Cardiac septum (tissue), 1 donor: Measurements from ENCODE around the gene HTRA3. TPM values are rescaled to one million over a fixed set of nuclear protein-coding genes. Genes with fewer than 3 reads are reported as not detected.
A peak's percentile ranks its signal among the peaks of the same experiment; 100 is the strongest.

Experiments
- DNase-seq: peaks from one replicate; pipeline ENCODE4 v3.0.0-alpha.2; 2020; ENCODE audit warnings: low spot score
- intact Hi-C: fragments of 100-400 bp; cut with DNase I; formaldehyde crosslinking; loops from one replicate; pipeline ENCODE4 v1.14.0; 2022
- total RNA-seq: library from RNA; stranded (reverse); fragmentation: NEBNext Ultra II Directional; extraction: Animal tissue kit (Norgen Biotek cat#: 25700); gene quantifications from one replicate; pipeline ENCODE4 v1.2.1, GENCODE V29; 2021
- donor health status: DM: no; HTN: no; CAD: no.

The HTRA3 gene
- total RNA-seq, 1 donor from 2014 or later: 50.8 TPM

DNA sequence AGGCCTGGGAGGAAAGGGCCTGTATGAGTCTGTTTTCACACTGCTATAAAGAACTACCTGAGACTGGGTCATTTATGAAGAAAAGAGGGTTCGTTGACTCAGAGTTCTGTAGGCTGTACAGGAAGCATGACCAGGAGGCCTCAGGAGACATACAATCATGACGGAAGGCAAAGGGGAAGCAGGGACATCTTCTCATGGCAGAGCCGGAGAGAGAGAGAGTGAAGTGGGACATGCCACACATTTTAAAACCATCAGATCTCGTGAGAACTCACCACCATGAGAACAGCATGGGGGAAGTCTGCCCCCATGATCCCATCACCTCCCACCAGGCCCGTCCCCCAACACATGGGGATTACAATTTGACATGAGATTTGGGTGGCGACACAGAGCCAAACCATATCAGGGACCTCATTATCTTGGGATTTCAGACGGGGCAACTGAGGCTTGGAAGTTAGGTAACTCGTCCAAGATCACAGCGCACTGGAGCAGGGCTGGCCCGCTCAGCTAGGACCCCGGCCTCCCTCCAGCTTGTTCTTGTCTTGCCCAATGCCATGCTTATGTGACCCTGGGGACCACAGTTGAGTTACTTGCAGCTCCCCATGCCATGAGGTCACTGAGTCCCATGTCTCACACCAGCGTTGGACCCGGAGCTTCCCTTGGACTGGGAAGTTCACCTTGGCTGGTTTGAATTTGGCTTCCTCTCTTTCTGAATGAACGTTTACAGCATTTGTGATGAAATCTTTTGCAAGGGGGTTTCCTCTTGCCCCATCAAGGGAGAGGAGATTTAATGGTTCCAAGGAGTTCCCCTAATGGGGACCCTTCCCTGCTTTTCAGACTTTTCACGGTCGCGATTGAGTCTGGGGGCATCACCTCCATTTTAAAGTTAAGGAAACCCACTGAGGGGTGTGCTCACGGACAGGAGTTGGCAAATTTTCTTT, 18.1 kb downstream of the HTRA3 start:
- no peak for DNase-seq
- intact Hi-C loops: loop anchor here (1.0 kb wide), 1 partner anchor 31 kb away; no protein-coding TSS in a partner anchor

DNA sequence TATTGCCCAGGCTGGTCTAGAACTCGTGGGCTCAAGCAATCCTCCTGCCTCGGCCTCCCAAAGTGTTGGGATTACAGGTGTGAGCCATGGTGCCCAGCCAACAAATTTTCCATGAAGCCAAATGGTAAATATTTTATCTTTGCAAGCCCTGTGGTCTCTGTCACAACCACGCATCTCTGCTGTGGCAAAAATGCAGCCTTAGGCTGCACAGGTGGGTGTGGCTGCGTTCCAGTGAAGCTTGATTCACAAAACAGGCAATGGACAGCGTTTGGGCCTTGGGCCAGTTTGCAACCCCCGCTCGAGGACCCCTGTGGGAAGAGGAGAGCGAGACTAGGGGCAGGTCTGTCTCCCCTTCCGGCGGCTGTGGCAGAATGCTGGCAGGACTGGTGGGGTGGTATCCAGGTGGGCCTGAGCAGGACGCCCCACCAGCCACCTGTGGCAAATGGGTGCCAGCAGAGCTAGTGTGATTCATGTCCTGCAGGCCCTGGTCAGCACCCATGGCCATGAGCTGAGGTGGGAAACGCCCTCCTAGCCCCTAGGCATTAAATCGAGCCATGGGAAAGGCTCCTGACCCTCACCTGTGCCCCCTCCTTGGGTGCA, 19.7 kb downstream of the HTRA3 start:
- DNase-seq: peak; percentile 58
- intact Hi-C loops: no loop called here

DNA sequence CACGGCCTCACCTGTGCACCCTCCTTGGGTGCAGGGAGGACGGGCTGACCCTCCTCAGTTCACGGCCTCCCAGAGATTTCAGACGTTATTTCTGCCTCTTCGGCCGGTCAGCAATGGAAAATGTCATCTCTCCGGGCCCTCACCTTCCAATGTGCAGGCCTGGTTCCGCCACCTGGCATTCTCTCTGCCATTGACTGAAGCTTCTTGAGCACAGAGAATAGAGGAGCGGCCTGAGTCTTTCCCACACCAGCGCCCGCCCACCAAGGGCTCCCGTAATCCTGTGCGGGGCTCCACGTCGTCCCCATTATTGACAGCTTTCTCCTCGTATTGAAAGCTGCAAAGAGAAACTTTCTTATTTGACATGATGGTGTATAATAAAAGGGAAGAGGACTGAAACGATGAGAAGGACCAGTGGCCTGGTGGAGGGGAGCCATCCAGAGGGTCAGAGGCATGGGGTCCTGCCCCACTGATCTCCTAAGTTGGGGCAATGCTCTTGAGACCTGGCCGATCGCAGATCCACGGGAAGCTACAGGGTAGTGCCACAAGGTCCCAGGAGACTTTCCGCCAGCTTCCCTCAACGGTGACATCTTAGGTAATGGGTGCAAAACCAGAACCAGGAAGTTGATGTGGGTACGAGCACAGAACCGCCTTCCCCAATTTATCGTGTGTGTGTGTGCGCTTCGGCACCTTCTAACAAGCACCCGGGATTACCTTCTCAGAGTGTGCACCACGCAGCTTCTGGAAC, 20.6 kb downstream of the HTRA3 start:
- intact Hi-C loops: no loop called here
- DNase-seq: peak; percentile 71

DNA sequence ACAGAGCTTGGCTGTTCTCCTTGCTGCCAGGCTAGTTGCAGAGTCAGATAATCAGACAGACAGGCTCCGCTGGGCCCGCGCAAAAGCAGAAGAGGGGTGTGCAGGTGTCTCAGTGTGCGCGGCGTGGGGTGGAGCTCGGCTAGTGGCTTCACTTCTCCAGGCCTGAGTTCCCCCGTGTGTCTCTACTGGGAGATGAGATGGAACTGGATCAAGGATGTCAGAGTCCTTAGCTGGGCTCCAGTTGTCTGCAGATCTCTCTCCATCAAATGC, 21.1 kb downstream of the HTRA3 start:
- DNase-seq: peak; percentile 46
- intact Hi-C loops: no loop called here

DNA sequence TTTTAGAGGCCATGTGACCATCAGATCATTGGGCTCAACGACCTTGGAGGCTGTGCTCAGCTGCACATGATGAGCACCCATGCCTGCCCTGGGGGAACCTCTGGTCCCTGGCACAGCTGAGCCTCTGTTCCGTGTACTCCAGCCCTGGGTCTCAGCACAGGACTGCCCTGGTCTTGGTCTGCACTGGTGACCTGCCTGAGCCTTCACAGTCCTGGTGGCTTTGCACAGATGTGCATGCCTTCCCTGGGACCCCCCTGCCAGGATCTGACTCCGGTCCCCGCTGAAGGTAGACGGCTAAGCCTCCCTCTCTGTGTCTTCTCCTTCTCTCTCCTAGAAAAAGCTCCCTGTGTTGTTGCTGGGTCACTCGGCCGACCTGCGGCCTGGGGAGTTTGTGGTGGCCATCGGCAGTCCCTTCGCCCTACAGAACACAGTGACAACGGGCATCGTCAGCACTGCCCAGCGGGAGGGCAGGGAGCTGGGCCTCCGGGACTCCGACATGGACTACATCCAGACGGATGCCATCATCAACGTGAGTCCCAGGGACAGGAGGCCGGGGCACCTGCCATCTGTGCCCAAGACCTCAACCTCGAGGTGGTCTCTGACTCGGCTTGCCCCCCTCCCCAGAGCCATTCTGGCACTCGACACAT, 21.6 kb downstream of the HTRA3 start:
- DNase-seq: peak; percentile 71
- intact Hi-C loops: no loop called here

DNA sequence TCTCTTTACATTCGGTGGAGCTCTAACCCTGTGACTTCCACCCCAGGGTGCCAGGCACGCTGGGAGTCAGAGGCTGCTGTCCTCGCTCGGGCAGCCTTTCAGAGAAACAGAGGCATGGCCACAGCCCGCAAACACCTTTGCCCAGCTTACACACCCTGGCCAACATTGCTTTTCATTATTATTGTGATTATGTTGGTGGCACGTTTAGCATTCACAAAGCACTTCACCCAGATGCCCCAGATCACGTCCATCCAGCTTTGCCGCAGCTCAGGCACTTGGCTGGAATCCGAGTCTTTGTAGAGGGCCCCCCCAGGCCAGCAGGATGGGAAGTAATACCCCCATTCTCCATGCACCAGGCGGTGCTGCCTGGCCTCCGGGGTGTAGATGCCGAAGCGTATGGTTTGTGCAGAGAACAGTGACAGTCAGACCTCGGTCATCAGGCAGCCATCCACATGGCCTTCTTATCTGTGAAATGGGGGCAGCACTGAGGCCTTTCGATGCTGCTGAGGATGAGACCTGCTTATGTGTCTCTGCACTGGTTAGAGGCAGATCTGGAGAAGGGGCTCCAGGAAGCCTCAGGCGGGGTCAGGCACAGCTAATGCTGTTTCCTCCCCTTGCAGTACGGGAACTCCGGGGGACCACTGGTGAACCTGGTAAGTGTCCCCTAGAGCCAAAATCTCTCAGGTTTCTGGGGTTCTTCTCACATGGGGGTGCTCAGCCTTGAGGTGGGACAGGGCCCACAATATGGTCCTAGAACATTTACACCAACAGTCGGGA, 22.3 kb downstream of the HTRA3 start:
- intact Hi-C loops: no loop called here
- DNase-seq: peak; percentile 49

DNA sequence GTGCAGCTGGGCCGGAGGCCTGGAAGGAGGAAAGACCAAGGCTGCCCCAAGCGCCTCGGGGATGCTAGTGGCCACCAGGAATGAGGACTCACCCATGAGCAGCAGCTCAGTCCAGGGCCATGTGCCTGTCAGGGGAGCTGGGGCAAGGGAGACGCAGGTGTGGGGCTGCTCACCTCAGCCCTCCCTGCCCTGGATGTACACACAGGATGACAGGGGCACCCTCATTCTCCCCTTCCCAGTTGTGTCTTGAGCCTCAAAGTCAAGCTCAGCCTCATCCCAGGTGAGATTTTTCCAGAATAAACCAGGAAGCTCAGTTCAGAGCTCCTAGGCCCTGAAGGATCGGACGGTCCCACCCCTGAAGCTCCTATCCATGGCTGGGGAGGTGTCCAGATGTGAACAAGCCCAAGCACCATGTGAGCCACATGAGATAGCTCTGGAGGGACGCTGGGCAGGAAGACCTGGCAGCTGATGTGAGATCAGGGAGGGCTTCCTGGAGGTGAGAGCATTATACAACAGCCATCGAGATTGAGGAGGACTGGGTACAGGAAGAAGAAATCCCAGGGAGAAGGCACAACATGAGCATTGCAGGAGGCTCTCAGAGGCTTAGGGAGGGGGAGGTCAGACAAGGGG, 23.0 kb downstream of the HTRA3 start:
- DNase-seq: peak; percentile 57
- intact Hi-C loops: no loop called here

DNA sequence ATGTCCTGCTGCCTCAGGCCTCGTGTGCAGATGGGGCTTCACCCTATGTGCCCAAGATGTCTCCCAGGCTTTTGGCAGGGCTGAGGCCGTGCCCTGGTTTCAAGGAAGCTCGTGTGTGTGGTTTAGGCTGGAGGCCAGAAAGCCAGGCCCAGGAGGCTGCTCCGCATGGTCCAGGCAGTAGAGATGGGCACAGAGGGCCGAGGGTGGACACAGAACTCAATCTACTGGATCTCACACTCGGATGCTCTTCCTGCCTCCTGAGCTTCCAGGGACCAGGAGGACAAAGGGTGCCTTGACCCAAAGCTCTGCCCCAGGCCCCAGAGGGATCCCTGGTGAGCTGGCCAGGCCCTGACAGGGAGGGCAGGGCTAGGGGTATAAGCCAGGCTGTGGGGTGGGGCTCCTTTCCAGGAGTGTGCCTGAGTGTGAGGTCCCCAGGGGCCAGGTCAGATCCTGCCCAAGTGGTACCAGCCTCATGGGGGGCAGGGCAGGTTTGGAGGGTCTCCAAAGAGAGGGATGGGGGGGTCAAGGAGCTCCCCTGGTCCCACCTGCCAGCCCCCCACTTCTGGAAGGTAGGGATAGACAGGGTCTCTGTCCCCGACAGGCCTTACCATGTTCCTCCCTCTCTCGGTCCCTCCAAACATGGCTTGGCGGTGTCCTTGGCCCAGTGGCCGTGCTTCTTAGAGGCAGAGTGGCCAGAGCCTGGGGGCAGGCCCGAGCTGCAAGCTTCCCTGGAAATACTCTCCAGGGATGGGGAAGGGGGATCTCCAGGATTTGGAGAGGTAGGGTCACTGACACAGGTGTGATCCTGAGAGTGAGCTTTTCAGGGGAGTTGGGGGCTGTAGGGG, 23.8 kb downstream of the HTRA3 start:
- DNase-seq: peak; percentile 27
- intact Hi-C loops: no loop called here

DNA sequence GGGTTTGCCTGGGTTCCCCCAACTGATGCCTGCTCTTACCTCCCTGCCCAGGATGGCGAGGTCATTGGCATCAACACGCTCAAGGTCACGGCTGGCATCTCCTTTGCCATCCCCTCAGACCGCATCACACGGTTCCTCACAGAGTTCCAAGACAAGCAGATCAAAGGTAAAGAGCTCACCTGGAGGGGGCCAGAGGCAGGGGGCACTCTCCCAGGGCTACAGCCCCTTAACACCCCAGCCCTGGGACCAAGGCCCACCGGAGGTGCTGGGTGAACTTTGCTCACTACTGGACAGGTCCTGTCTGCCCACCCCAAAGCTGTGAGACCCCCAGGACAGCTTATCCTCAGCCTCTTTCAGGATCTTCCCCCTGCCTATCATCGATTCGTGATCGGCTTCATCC, 24.5 kb downstream of the HTRA3 start:
- intact Hi-C loops: no loop called here
- DNase-seq: no peak

DNA sequence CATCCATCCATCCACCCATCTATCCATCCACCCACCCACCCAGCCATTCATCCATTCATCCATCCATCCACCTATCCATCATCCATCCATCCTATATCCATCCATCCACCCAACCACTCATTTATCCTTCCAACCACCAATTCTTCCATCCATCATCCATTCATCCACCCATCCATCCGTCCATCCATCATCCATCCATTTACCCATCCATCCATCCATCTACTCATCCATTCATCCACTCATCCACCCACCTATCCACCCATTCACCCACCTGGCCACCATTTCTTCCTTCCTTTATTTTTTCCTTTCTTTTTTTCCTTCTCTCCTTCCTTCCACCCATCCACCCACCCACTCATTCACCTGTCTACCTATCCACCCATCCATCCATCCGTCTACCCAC, 25.2 kb downstream of the HTRA3 start:
- no peak for DNase-seq
- intact Hi-C loops: no loop called here

DNA sequence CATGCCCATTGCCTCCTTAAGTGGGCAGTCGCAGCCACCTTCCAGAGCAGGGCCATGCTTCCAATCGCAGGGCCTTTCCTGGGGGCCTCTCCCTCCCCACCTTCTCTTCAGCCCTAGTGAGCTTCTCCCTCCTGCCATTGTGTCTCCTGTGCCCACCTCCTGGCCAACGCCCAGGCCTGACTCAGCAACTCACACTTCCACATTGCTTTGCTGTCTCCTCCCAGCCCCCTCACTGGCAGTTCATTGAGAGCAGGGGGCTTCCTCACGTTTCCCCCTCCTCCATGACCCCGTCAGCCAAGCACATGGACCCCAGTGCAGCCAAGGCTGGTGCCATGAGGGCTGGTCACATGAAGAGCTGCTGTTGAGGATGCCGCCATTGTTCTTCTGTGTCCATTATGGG, 25.9 kb downstream of the HTRA3 start:
- intact Hi-C loops: no loop called here
- peak; percentile 44 for DNase-seq

DNA sequence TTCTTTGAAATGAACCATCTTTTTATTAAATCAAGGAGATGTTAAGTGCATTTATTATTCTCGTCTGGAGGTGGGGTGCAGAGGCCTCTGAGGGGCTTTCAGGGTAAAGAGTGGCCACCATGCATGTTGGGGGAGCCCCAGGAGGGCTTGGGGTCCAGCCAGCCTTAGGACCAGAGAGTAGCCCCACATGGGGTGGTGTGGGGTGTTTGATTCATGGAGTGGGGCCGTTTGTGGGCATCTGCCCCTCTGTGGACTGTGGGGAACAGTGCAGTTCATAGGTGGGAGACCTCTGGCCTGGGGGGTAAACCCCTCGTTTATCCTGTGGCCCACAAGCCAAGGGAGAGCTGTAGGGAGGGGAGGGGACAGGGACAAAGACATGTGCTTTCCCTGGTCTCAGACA, 26.9 kb downstream of the HTRA3 start:
- intact Hi-C loops: no loop called here
- peak; percentile 41 for DNase-seq

DNA sequence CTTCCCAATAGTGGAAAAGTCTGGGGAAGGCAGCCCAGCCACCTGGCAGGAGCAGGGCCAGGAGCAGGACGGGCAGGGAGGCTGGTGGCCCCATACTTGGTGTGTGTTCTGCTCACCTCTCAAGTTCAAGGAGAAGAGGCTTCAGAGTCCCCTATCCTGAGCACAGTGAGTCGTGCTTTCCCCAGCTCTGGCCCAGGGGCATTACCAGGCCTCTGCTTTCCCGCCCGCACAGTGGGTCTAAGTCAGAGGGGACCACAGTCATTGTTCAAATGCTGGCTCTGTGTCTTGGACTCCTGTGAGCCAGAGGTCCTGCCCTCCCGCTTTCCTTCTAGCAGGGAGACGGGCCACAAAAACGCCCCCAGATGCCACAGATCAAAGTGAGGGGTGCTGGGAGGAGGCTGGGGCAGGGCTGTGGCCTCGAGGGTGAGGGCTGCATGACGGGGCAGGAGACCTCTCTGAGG, 27.6 kb downstream of the HTRA3 start:
- DNase-seq: peak; percentile 50

DNA sequence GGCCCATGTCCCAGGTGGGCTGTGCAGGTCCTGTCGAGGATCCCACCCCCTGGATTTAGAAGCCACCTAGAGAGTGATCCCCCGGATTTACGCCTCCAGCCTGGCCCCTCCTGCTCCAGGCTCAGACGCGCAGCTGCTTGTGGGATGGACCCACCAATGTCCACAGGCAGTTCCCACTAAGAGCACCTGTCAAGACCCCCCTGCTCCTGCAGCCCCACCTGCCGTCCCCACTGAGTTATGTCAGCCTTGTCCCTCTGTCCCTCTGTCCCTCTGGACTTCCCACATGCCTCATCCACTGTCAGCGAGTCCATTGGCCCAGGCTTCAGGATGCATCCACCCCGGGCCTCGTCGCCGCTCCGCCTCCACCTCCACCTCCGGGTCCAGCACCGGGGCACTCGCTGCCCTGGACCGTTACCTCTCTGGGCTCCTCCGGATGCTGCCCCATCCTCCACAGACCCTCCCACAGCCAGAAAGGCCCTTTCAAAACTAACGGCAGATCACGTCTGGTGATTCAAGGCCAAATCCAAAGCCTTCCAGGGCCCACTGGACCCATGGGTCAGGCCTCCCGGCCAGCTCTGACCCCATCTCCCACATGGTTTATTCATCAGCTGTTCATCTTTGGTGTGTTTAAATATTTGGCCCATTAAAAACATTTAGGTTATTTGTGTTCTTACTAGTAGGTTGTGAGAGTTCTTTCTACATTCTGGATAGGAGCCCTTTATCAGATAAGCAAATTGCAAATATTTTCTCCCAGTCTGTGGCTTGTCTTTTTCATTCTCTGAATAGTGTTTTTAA, 28.3 kb downstream of the HTRA3 start:
- intact Hi-C loops: no loop called here
- peak; percentile 58 for DNase-seq

More for the DNA sequence above, 27.6 kb downstream of the HTRA3 start:
- intact Hi-C loops: no loop called here

DNA sequence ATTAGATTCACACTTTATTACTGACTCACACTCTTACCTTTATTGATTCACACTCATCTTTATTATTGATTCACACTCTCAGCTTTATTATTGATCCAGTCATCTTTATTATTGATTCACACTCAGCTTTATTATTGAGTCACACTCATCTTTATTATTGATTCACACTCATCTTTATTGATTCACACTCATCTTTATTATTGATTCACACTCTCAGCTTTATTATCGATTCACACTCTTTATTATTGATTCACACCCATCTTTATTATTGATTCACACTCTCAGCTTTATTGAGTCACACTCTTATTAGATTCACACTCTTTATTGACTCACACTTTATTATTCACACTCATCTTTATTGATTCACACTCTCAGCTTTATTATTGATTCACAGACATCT, 31.3 kb downstream of the HTRA3 start:
- intact Hi-C loops: no loop called here
- no peak for DNase-seq

DNA sequence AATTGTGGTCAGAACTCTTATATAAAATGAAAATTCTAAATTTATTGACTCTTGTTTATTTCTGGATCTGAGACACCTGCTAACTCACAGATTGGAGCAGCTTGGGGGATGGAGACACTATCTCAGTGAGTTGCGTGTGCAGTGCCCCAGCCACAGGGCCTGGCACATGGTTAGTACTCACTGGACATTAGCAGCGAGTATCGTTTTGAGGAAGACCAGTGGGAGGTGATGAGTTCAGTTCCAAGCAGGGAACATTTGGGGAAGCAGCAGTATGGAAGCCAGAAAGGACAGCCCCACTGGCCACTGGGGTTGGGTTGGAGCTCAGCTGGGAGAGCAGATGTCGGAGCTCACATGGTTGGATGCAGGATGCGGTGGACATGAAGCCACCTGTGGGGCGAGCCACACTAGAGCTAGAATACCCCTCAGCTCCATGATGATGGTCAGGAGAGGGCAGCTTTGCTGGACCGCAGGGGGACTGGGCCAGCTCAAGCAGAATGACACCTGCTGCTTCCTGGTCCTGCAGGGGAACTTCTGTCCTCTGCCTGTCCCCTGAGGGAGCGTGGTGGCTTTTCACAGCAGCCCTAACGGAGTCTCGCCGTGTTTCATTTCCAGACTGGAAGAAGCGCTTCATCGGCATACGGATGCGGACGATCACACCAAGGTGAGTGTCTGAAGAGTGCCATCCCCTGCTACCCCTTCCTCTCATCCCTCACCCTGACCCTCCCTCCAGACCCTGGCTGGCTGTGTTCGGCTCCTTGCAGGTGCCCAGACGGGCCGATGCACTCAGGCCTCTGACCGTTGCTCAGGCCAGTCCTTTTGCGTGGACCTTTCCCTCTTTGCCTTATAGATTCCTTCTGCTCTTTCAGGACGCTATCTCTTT, 32.5 kb downstream of the HTRA3 start:
- DNase-seq: peak; percentile 31
- intact Hi-C loops: no loop called here
